BJ (cell line): ENCODE results near the gene APOBR. TPM values are rescaled to one million over a fixed set of nuclear protein-coding genes. Genes with fewer than 3 reads are reported as not detected.

Experiments
- CTCF ChIA-PET: fragments of 350-600 bp; formaldehyde crosslinking; extraction: SDS; loops from one replicate; lab custom pipeline; 2021; ENCODE audit warnings: antibody characterized with exemption, inconsistent platforms; lab: Yijun Ruan, JAX
- POLR2A ChIA-PET: fragments of 300-600 bp; sonication (Branson Sonifier 250); formaldehyde crosslinking; extraction: SDS; loops from one replicate; lab custom pipeline; 2021; ENCODE audit warnings: antibody characterized with exemption; lab: Charles Lee
- DNase-seq: peaks from one replicate; pipeline ENCODE4 v3.0.0-alpha.2; 2011; ENCODE audit warnings: low read depth
- H3K27me3 ChIP-seq: 2 replicates; pipeline ENCODE4 v1.6.0; 2011; ENCODE audit warnings: low read length; ENCODE audit not compliant: control insufficient read depth, insufficient read depth
- H3K36me3 ChIP-seq: 2 replicates; pipeline ENCODE4 v1.5.1; 2011; ENCODE audit warnings: low read length; ENCODE audit not compliant: control insufficient read depth, insufficient read depth
- H3K4me3 ChIP-seq: 2 replicates; pipeline ENCODE4 v1.5.1; 2011; ENCODE audit warnings: low read depth, mild to moderate bottlenecking, control low read depth, low read length
- polyA plus RNA-seq: library from polyadenylated mRNA; depleted of rRNA; stranded (reverse); fragments of >200 nt; gene quantifications from 2 replicates; pipeline ENCODE4 v1.2.3, GENCODE V29; 2011
- TF ChIP-seq, protein P1 (sequence below): IDR thresholded peaks from 2 replicates; pipeline ENCODE4 v1.5.1; 2011; ENCODE audit warnings: low read depth, mild to moderate bottlenecking, control low read depth, inconsistent platforms, low read length, moderate library complexity; ENCODE audit not compliant: insufficient read depth

Gene APOBR
- polyA plus RNA-seq, 1 experiment, result not detected

DNA sequence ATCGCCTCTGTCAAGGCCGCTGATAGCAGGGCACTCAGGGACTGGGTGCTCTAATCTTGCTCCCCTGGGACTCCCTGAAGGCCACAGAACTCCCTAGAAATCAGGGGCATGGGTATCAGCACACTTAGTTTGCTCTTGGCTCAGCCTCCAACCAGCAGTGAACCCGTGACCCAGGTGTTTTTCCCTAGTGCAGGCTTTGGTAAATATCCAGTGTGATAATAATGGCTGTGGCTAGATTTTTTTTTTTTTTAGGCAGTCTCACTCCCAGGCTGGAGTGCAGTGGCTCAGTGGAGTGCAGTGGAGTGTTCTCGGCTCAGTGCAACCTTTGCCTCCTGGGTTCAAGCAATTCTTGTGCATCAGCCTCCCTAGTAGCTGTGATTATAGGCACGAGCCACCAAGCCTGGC, 34.0 kb downstream of the APOBR start:
- ChIA-PET CTCF (interaction anchor here (1.6 kb wide), 1 partner anchor 25 kb away, joined by 3 read pairs; no protein-coding TSS in a partner anchor), POLR2A (no interaction called here)
- H3K4me3 ChIP-seq, result no peak overlapping the region
- TF ChIP-seq, protein P1, sequence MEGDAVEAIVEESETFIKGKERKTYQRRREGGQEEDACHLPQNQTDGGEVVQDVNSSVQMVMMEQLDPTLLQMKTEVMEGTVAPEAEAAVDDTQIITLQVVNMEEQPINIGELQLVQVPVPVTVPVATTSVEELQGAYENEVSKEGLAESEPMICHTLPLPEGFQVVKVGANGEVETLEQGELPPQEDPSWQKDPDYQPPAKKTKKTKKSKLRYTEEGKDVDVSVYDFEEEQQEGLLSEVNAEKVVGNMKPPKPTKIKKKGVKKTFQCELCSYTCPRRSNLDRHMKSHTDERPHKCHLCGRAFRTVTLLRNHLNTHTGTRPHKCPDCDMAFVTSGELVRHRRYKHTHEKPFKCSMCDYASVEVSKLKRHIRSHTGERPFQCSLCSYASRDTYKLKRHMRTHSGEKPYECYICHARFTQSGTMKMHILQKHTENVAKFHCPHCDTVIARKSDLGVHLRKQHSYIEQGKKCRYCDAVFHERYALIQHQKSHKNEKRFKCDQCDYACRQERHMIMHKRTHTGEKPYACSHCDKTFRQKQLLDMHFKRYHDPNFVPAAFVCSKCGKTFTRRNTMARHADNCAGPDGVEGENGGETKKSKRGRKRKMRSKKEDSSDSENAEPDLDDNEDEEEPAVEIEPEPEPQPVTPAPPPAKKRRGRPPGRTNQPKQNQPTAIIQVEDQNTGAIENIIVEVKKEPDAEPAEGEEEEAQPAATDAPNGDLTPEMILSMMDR, result no peak
- no peaks in the 10 kb centered on the region for H3K36me3 ChIP-seq
- peaks cover 1% of the 10 kb centered on the region; the same call in 1 of the 2 replicates for H3K27me3 ChIP-seq
- DNase-seq, result no peak

GRCh38 chr16:28529124-28529523, 34.7 kb downstream of the APOBR start:
- CTCF ChIA-PET, result interaction anchor here (1.6 kb wide), 1 partner anchor 25 kb away, joined by 3 read pairs; no protein-coding TSS in a partner anchor
- TF ChIP-seq, protein P1, result no peak
- H3K4me3 ChIP-seq, result no peak overlapping the region
- no peaks in the 10 kb centered on the region for H3K27me3 ChIP-seq
- peaks cover under 1% of the 10 kb centered on the region; the same call in 1 of the 2 replicates for H3K36me3 ChIP-seq
- DNase-seq, result no peak
- POLR2A ChIA-PET, result no interaction called here

DNA sequence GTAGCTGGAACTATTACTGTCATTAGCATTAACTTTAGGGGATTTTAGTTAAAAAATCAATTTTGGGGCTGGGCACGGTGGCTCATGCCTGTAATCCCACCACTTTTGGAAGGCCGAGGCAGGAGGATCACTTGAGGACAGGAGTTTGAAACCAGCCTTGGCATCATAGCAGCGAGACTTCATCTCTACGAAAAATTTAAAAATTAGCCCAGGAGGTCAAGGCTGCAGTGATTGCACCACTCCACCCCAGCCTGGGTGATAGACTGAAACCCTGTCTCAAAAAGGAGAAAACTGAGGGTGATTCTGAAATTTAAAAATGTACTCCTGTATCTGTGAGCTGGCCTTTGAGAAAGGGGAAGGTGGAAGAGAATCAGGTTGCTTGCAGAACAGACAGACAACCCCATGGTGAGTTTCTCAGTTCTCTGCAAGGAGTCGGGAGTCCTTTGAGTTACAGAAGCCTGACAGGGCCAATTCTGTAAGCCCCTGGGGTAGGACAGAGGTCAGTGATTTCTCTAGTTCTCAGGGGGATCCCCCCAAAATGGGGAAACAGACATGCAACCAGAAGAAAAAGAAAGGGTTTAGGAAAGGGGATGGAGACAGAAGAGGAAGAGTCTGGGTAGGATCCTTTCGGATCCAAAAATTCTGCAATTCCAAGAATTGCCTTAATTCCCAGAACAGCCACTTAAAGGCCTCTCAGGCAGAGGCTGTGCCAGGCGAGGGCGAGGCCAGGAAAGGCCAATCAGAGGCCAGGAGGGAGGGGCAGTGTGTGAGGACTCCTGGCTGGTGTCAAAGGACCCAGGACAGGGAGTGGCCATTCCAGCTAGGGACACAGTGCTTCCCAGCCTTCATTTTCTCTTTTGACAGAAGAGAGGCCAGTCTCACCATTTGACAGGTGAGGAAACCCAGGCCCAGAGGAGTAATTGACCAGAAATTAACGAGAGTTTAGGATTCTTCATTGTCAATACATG, 37.6 kb downstream of the APOBR start:
- H3K36me3 ChIP-seq, result peaks cover 7% of the 10 kb centered on the region; the same call in 1 of the 2 replicates
- TF ChIP-seq, protein P1, result no peak
- CTCF ChIA-PET, result no interaction called here
- POLR2A ChIA-PET, result no interaction called here
- no peak overlapping the region for H3K4me3 ChIP-seq
- no peak for DNase-seq
- no peaks in the 10 kb centered on the region for H3K27me3 ChIP-seq

- TF ChIP-seq, protein P1, result no peak
- no peak for DNase-seq
- Histone ChIP-seq H3K36me3 (peaks cover 13% of the 10 kb centered on the region), H3K27me3 (no peaks in the 10 kb centered on the region), H3K4me3 (no peak overlapping the region)
- ChIA-PET CTCF (no interaction called here), POLR2A (interaction anchor here (0.6 kb wide), 1 partner anchor 19 kb away, joined by 3 read pairs; no protein-coding TSS in a partner anchor)
Measured at GRCh38 chr16:28532940-28533647, 38.7 kb downstream of the APOBR start.
